ENCODE measurements around the gene NFIC. TPM values are rescaled to one million over a fixed set of nuclear protein-coding genes. Genes with fewer than 3 reads are reported as not detected.

Gene NFIC
- total RNA-seq, 2 experiments from 2014 or later, result 11.9 to 12.8 TPM

DNA sequence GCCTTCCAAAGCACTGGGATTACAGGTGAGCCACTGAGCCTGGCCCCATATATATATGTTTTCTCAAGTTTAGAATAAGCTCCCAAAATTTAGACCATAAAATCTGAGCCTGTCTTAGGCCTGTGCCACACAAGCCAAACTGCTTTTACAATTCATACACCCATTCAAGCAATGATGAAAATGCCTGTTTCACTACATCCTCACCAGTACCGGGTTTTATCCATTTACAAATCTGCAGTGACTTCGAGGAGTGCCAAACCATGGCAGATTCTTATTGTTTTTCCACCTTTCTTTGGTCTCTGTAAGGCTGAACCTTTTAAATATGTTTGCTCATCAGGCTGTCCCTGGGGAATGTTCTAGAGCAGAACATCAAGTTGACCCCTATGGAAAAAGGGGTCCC, 9.6 kb upstream of the NFIC start:
- H3K9me3 Mint-ChIP-seq, result no peaks in the 10 kb centered on the region
- H3K4me1 Mint-ChIP-seq (ENCODE audit: low read depth), result peaks cover 26% of the 10 kb centered on the region
- intact Hi-C loops (cut with micrococcal nuclease), result no loop called here
- CTCF ChIA-PET, result interaction anchor here (1.7 kb wide), 1 partner anchor 73 kb away, joined by 7 read pairs; no protein-coding TSS in a partner anchor
- no peak overlapping the region for H3K4me3 Mint-ChIP-seq
- H3K36me3 Mint-ChIP-seq (ENCODE audit: low read depth), result no peaks in the 10 kb centered on the region
- H3K27ac Mint-ChIP-seq, result peak overlapping the region; percentile 24
- no peak for DNase-seq
- peaks cover 8% of the 10 kb centered on the region for H3K27me3 Mint-ChIP-seq (ENCODE audit: low read depth)

DNA sequence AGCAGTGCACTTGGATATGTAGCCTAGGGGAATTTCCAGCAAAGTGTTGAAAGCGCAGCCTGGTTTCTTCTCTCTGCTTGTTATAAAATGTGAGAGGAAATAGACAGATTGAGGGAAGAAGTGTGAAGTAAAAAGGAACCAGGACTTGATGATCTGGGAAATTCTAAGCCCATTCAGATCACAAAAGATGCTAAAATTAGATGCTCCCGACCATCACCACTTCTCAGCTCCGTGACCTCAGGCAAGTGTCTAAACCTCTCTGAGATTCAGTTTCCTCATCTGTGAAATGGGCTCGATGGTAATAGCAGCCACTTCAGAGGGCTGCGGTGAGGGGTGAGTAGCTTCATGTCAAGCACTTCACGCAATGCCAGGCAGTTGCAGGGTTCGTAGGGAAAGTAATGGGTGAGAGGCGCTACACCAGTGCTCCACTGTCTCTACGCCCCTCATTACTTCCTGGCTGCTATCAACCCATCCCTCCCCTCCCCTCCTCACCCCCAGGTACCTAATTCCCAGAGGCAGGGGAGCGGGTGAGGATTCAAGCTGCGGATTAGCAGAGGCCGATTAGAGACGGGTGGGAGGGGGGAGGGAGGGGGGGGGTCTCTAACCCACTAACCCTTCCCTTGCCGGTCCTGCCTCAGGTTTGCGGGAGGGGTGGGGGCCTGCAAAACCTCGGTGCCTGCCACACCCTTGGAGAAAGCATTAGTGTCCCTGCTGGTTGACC, 9.0 kb upstream of the NFIC start:
- peak; percentile 44 for DNase-seq
- Mint-ChIP-seq H3K4me3 (peak overlapping the region; percentile 66), H3K36me3 (ENCODE audit: low read depth) (no peaks in the 10 kb centered on the region), H3K27me3 (ENCODE audit: low read depth) (peaks cover 8% of the 10 kb centered on the region), H3K27ac (peak overlapping the region; percentile 24), H3K9me3 (no peaks in the 10 kb centered on the region), H3K4me1 (ENCODE audit: low read depth) (peaks cover 32% of the 10 kb centered on the region)
- CTCF ChIA-PET, result interaction anchor here (1.0 to 1.7 kb wide), 2 partner anchors 72 to 128 kb away, joined by 3 to 7 read pairs; no protein-coding TSS in a partner anchor
- intact Hi-C loops (cut with micrococcal nuclease), result no loop called here

DNA sequence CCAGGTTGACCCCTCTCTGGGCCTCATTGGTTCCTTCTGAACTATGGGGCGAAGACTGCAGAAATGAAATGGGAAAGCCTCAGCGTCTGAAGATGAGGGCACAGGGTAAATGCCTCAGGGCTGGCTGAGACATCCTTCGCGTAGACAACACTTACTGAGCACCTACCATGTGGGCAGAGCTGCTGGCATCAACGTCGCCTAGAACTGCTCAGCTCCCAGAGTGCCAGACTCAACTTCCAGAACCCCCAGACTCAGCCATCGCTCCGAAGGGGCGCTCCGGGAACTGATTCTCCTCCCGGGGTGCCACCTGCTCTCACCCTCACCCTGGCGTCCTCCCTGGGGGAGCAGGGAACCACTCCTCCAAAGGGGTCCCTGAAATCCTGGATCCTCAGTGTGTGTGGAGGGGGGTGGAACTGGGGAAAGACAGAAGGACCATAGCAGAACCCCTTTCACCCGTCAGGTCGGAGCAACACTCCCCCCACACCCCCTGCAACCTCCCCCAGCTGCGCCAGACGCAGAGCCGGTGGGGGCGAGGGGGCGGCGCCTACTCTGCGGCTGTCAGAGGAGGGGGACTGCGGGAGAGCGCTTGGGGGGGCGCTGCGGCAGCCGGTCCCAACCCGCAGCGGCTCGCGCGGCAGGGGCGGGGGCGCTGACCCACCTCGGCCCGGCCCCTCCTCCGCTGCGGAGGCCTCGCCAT, 8.2 kb upstream of the NFIC start:
- H3K27me3 Mint-ChIP-seq (ENCODE audit: low read depth), result peaks cover 8% of the 10 kb centered on the region
- CTCF ChIA-PET, result interaction anchor here (1.0 kb wide), 1 partner anchor 127 kb away, joined by 3 read pairs; no protein-coding TSS in a partner anchor
- H3K36me3 Mint-ChIP-seq (ENCODE audit: low read depth), result no peaks in the 10 kb centered on the region
- no peaks in the 10 kb centered on the region for H3K9me3 Mint-ChIP-seq
- H3K4me1 Mint-ChIP-seq (ENCODE audit: low read depth), result peaks cover 32% of the 10 kb centered on the region
- H3K27ac Mint-ChIP-seq, result peak overlapping the region; percentile 61
- peak overlapping the region; percentile 66 for H3K4me3 Mint-ChIP-seq
- intact Hi-C loops (cut with micrococcal nuclease), result no loop called here
- peak; percentile 29 for DNase-seq

DNA sequence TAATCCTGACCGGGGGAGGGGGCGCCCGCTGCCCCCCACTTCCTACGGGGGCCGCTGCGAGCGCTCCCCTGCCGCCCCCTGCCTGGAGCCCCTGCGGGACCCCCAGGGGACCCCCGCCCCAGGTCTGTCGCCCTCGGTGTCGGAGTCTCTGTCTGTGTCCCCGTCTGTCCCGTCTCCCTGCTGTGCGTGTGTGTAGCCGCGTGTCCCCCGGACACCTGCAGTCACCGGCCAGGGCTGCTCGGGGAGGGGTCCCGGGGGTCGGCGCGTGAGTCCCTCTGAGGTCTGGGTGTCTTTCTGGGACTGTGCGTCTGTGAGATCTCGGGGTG, 7.7 kb upstream of the NFIC start:
- Mint-ChIP-seq H3K36me3 (ENCODE audit: low read depth) (no peaks in the 10 kb centered on the region), H3K9me3 (no peaks in the 10 kb centered on the region), H3K27ac (peak overlapping the region; percentile 61), H3K4me3 (peak overlapping the region; percentile 75), H3K4me1 (ENCODE audit: low read depth) (peaks cover 32% of the 10 kb centered on the region), H3K27me3 (ENCODE audit: low read depth) (peaks cover 8% of the 10 kb centered on the region)
- CTCF ChIA-PET, result no interaction called here
- DNase-seq, result no peak
- intact Hi-C loops (cut with micrococcal nuclease), result no loop called here

DNA sequence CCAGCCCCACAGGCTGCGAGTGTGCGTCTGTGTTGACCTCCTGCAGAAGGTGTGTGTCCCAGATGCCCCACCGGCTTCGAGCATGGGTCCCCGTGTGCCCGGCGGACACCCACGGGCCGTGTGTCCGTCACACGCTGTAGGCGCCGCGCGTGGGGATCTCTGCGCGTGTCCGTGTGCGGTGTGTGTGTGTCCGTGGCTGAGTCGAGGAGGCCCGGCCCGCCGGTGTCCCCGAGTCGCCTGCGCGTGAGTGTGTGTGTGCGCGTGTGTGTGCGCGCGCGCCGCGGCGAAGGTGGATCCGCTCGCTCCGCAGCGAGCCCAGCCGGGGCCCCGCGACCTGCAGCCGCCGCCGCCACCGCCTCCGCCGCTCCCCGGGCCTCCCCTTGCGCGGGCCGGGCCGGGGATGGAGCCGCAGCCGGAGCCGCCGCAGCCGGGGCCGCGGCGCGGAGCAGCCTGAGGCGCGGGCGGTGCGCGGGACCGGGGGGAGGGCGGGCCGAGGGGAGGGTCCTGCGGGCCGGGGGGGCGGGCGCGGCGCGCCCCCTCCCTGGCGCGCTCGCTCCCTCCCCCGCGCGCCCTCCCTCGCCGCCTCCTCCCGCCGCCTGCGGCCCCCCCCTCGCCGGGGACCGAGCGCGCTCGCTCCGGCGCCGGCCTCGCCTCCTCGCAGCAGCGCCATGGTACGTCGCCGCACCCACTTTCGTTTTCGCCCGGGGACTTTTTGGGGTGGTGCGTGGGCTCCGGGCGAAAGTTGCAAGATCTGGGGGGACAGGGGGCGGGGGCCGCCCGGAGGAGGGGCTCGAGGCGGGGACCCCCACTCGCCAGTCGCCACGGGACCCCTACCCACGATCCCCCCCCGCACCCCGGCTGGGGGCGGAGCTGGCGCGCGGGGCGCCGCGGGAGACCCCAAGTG, 7.1 kb upstream of the NFIC start:
- CTCF ChIA-PET, result no interaction called here
- peak; percentile 63 for DNase-seq
- Mint-ChIP-seq H3K4me1 (ENCODE audit: low read depth) (peaks cover 32% of the 10 kb centered on the region), H3K27ac (peak overlapping the region; percentile 61), H3K9me3 (no peaks in the 10 kb centered on the region), H3K27me3 (ENCODE audit: low read depth) (peaks cover 8% of the 10 kb centered on the region), H3K4me3 (peak overlapping the region; percentile 75), H3K36me3 (ENCODE audit: low read depth) (no peaks in the 10 kb centered on the region)
- intact Hi-C loops (cut with micrococcal nuclease), result no loop called here

DNA sequence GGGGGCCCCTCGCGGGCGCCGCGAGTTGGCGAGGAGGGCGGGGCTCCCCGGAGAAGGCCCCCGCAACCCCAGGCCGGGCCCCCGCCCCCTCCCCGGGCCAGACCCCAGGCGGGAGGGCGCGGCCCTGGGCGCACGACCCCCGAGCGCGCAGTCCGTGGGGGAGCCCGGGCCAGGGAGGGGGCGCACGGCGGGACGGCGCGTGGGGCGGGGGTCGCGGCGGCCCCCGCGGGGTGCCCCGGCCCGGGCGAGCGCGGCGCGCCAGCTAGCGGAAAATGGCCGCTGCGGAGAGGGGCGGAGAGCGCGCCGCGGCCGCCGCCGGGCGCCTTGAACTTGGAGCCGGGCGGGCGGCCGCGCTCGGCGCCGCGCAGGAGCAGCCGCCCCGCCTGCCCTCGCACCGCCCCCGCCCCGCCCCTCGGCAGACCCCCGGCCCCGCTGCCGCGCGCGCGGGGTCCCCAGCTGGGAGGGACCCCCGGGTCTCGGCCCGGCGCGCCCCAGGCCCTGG, 6.4 kb upstream of the NFIC start:
- Mint-ChIP-seq H3K9me3 (no peaks in the 10 kb centered on the region), H3K27ac (no peak overlapping the region), H3K4me3 (peak overlapping the region; percentile 86), H3K27me3 (ENCODE audit: low read depth) (peaks cover 8% of the 10 kb centered on the region), H3K36me3 (ENCODE audit: low read depth) (no peaks in the 10 kb centered on the region), H3K4me1 (ENCODE audit: low read depth) (peaks cover 32% of the 10 kb centered on the region)
- peak; percentile 18 for DNase-seq
- CTCF ChIA-PET, result no interaction called here
- intact Hi-C loops (cut with micrococcal nuclease), result no loop called here

DNA sequence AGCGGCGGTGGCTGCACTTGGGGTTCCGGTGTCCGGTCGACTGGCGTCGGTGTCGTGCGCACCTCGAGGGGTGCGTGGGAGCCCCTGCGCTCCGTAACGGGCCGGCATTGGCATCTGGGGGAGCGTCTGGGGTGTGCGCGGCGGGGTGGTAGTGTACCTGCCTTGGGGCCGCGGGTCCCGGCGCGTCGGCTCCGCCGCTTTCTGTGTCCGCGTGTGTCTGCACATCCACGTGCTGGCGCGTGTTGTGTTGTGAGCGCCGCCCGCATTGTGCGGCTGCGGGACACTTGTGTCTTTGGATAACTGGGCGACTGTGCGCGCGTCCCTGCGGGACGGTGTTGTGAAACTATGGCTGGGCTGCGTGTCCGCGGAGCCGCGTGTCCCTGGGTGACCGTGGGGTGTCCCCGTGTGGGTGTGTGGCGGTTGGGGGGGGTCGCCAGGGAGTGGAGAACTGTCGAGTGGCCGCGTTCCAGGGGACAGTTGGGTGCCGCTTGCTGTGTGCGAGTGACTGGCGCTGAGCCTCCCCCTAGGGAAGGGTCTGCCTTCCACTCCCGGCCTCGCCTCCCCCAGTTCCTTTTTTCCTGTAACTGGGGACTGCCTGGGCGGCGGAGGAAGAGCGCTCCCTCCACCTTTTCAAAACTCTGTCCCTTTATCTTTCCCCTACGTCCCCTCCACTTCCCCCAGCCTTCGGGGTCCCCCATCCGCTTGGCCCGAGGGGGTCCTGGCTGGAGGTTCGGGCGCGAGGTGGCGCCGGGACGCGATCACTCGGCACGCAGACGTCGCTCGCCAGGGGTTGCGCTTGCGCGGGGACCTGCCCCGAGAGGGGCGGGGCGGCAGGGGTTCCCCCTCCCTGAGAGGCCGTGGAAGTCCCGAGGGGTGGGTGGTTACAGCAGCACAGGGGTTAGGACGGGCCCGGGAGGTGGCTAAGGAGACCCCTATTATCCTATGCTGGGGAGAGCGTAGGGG, 5.7 kb upstream of the NFIC start:
- H3K4me3 Mint-ChIP-seq, result peak overlapping the region; percentile 86
- intact Hi-C loops (cut with micrococcal nuclease), result no loop called here
- peak; percentile 68 for DNase-seq
- CTCF ChIA-PET, result no interaction called here
- H3K9me3 Mint-ChIP-seq, result no peaks in the 10 kb centered on the region
- H3K36me3 Mint-ChIP-seq (ENCODE audit: low read depth), result no peaks in the 10 kb centered on the region
- peak overlapping the region; percentile 80 for H3K27ac Mint-ChIP-seq
- H3K4me1 Mint-ChIP-seq (ENCODE audit: low read depth), result peaks cover 36% of the 10 kb centered on the region
- H3K27me3 Mint-ChIP-seq (ENCODE audit: low read depth), result peaks cover 8% of the 10 kb centered on the region

DNA sequence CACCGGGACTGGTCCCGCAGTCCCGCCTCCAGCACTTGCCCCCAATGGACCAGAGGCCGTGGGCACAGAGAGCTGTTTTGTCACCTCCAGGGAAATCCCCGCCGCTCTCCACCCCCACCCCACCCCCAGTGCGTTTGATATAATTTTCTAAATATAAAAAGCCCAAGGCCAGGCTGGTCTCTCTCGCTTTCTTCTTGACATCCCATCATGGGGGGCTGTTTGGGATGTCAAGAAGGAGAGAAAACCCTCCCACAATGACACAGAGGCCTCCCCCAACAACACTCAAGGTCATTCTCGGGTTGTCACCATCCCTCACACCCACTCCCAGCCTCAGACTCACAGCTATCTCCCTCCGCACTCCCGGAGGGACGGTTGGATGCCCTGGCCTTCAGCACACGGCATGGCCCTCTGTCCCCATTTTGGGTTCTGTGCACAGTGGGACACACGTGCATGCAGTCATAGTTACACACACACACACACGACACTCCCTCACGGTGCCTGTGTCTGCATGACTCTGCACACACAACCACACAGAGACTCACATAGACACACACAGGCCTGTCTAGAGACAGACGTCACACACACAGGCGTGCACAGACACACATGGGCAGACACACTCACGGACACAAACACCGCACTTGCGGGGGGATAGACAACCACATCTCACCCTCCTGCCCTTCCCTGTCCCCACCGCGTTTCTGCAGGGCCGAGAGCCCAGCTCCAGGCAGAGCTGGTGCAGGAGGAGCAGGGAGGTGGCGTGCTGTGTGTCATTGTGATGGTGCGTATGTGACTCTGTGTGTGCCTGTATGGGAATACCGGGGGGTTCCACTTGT, 4.8 kb upstream of the NFIC start:
- H3K27me3 Mint-ChIP-seq (ENCODE audit: low read depth), result peaks cover 8% of the 10 kb centered on the region
- H3K36me3 Mint-ChIP-seq (ENCODE audit: low read depth), result no peaks in the 10 kb centered on the region
- CTCF ChIA-PET, result no interaction called here
- H3K4me3 Mint-ChIP-seq, result peak overlapping the region; percentile 86
- no peak for DNase-seq
- H3K9me3 Mint-ChIP-seq, result no peaks in the 10 kb centered on the region
- H3K4me1 Mint-ChIP-seq (ENCODE audit: low read depth), result peaks cover 36% of the 10 kb centered on the region
- intact Hi-C loops (cut with micrococcal nuclease), result no loop called here
- H3K27ac Mint-ChIP-seq, result no peak overlapping the region

DNA sequence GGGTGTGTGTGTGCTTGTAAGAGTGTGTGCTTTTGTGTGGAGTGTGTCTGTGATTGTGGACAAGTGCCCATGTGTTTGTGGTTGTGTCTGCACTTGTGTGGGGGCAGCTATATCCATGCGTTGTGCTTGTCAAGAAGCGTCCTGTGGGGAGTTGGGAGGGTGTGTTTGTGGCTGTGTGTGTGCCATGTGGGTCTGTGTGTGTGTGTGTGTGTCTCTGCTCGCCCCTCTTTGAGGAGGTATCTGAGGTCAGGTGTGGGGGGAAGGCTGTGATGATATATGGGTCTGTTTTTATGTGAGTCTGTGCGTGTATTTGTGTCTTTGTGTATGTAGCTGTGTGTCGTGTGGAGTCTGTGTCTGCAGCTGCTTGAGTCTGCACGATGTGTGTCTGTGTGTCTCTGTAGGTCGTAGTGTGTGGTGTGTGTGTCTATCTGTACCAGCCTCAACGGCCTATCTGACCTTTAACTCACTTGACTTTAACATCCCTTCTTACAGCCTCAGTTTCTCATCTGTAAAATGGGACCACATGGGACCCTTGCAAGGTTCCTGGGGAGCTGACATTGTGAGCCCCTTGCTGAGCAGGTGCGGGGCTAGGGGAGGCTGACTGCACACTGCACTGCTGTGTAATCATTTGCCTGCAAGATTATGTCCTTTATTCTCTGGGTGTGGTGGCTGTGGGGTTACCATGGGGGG, 4.0 kb upstream of the NFIC start:
- Mint-ChIP-seq H3K27ac (no peak overlapping the region), H3K27me3 (ENCODE audit: low read depth) (peaks cover 8% of the 10 kb centered on the region), H3K4me1 (ENCODE audit: low read depth) (peaks cover 31% of the 10 kb centered on the region), H3K9me3 (no peaks in the 10 kb centered on the region), H3K4me3 (no peak overlapping the region), H3K36me3 (ENCODE audit: low read depth) (no peaks in the 10 kb centered on the region)
- no peak for DNase-seq
- CTCF ChIA-PET, result no interaction called here
- intact Hi-C loops (cut with micrococcal nuclease), result no loop called here

DNA sequence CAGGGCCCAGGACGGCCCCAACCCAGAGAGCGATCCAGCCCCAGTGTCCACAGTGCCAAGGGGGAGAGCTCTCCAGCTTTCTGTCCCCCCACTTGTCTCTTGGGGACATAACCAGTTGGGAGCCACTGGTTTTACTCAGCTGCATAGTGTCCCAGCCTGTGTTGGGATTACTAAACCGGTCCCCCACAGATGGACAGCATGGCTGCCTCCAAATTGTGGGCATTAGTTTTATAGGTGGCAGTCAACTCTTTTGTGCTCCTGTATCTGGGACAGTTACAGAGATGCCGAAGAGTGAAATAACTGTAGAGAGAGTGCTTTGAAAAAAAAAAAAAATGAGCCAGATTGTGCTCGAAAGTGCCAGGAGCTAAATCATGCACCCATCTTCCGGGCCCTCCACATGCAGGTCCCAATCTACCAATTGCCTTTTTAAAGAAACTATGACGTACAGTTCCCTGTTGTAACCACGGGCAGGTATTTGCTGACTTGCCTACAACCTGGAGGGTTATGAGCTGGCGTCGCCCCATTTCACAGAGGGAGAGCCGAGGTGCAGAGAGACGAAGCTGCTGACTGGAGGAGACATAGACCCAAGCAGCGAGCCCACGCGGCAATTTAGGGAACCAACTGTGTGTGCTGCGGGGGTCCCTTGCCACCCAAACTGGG, 2.4 kb upstream of the NFIC start:
- intact Hi-C loops (cut with micrococcal nuclease), result no loop called here

More for the DNA sequence above, 2.4 kb upstream of the NFIC start:
- DNase-seq, result no peak
- CTCF ChIA-PET, result interaction anchor here (0.6 kb wide), 1 partner anchor 63 kb away, joined by 3 read pairs; no protein-coding TSS in a partner anchor
- peaks cover 31% of the 10 kb centered on the region for H3K4me1 Mint-ChIP-seq (ENCODE audit: low read depth)
- H3K27ac Mint-ChIP-seq, result no peak overlapping the region
- peaks cover under 1% of the 10 kb centered on the region for H3K27me3 Mint-ChIP-seq (ENCODE audit: low read depth)
- H3K36me3 Mint-ChIP-seq (ENCODE audit: low read depth), result no peaks in the 10 kb centered on the region
- H3K4me3 Mint-ChIP-seq, result no peak overlapping the region
- H3K9me3 Mint-ChIP-seq, result no peaks in the 10 kb centered on the region
